HG02943 (cell line): ENCODE measurements around the gene CLSTN3.

ENCODE experiments used
- ATAC-seq: cut with Tn5 transposase; IDR thresholded peaks from one replicate; pipeline ENCODE4 v1.9.1; 2021; ENCODE audit warnings: mild to moderate bottlenecking, low read depth, moderate library complexity; ENCODE audit not compliant: unreplicated experiment

CLSTN3 gene

GRCh38 chr12:7145671-7146070 lies 15.5 kb downstream of the CLSTN3 start:
- no peak for ATAC-seq

GRCh38 chr12:7146228-7146627 lies 16.1 kb downstream of the CLSTN3 start:
- ATAC-seq, result no peak

- ATAC-seq, result no peak
Measured at GRCh38 chr12:7146906-7147305, 16.7 kb downstream of the CLSTN3 start.

GRCh38 chr12:7150356-7150755 lies 20.2 kb downstream of the CLSTN3 start:
- ATAC-seq, result no peak

- ATAC-seq, result no peak
Measured at GRCh38 chr12:7150841-7151240, 20.7 kb downstream of the CLSTN3 start.

GRCh38 chr12:7151532-7151931 lies 21.4 kb downstream of the CLSTN3 start:
- ATAC-seq, result no peak

GRCh38 chr12:7152818-7153217 lies 22.6 kb downstream of the CLSTN3 start:
- ATAC-seq, result no peak

GRCh38 chr12:7154042-7154441 lies 23.9 kb downstream of the CLSTN3 start:
- ATAC-seq, result no peak

- ATAC-seq, result no peak
Measured at GRCh38 chr12:7154901-7155470, 24.8 kb downstream of the CLSTN3 start.

- no peak for ATAC-seq
Measured at GRCh38 chr12:7155471-7156034, 25.4 kb downstream of the CLSTN3 start.

GRCh38 chr12:7156259-7157197 lies 26.4 kb downstream of the CLSTN3 start:
- ATAC-seq, result no peak

GRCh38 chr12:7157391-7157790 lies 27.2 kb downstream of the CLSTN3 start:
- ATAC-seq, result no peak

GRCh38 chr12:7158781-7159609 lies 28.8 kb downstream of the CLSTN3 start:
- no peak for ATAC-seq

GRCh38 chr12:7160183-7160582 lies 30.0 kb downstream of the CLSTN3 start:
- ATAC-seq, result no peak

GRCh38 chr12:7161327-7161726 lies 31.2 kb downstream of the CLSTN3 start:
- no peak for ATAC-seq

GRCh38 chr12:7161811-7162210 lies 31.6 kb downstream of the CLSTN3 start:
- ATAC-seq, result no peak

- ATAC-seq, result no peak
Measured at GRCh38 chr12:7162691-7163114, 32.5 kb downstream of the CLSTN3 start.

- no peak for ATAC-seq
Measured at GRCh38 chr12:7169951-7170350, 39.8 kb downstream of the CLSTN3 start.

GRCh38 chr12:7171854-7172253 lies 41.7 kb downstream of the CLSTN3 start:
- ATAC-seq, result no peak

- ATAC-seq, result no peak
Measured at GRCh38 chr12:7175493-7175892, 45.3 kb downstream of the CLSTN3 start.

- ATAC-seq, result no peak
Measured at GRCh38 chr12:7176595-7176994, 46.4 kb downstream of the CLSTN3 start.
